Hepatocyte (in vitro differentiated cells): ENCODE results near the gene UTS2B. TPM values are rescaled to one million over a fixed set of nuclear protein-coding genes. Genes with fewer than 3 reads are reported as not detected.

Experiments
- DNase-seq: peaks from one replicate; pipeline ENCODE4 v3.0.0-alpha.2; 2016; ENCODE audit warnings: low spot score
- H2AFZ ChIP-seq: fragments of 200-600 bp; sonication (generic); 2 replicates; pipeline ENCODE4 v1.6.0; 2016; ENCODE audit warnings: antibody characterized with exemption, mild to moderate bottlenecking
- H3K27ac ChIP-seq: fragments of 200-600 bp; sonication (generic); 2 replicates; pipeline ENCODE4 v1.5.1; 2016; ENCODE audit warnings: mild to moderate bottlenecking
- H3K27me3 ChIP-seq: fragments of 200-600 bp; sonication (generic); 2 replicates; pipeline ENCODE4 v1.6.1; 2016
- H3K36me3 ChIP-seq: fragments of 200-600 bp; sonication (generic); replicated peaks from 2 replicates; pipeline ENCODE4 v1.5.1; 2016; ENCODE audit warnings: low read depth; ENCODE audit not compliant: insufficient read depth
- H3K4me1 ChIP-seq: fragments of 200-600 bp; sonication (generic); 2 replicates; pipeline ENCODE4 v1.5.1; 2016; ENCODE audit warnings: mild to moderate bottlenecking, moderate library complexity; ENCODE audit not compliant: insufficient read depth
- H3K4me2 ChIP-seq: fragments of 200-600 bp; sonication (generic); 2 replicates; pipeline ENCODE4 v1.6.0; 2016
- H3K4me3 ChIP-seq: fragments of 200-600 bp; sonication (generic); 2 replicates; pipeline ENCODE4 v1.5.1; 2016; ENCODE audit warnings: mild to moderate bottlenecking
- H3K79me2 ChIP-seq: fragments of 200-600 bp; sonication (generic); 2 replicates; pipeline ENCODE4 v1.6.0; 2017; ENCODE audit warnings: mild to moderate bottlenecking
- H3K9me2 ChIP-seq: fragments of 200-600 bp; sonication (generic); replicated peaks from 2 replicates; pipeline ENCODE4 v1.6.0; 2017; ENCODE audit warnings: mild to moderate bottlenecking; ENCODE audit not compliant: insufficient read depth
- H3K9me3 ChIP-seq: fragments of 200-600 bp; sonication (generic); 2 replicates; pipeline ENCODE4 v1.5.1; 2016; ENCODE audit warnings: low read depth, mild to moderate bottlenecking
- H4K20me1 ChIP-seq: fragments of 200-600 bp; sonication (generic); 2 replicates; pipeline ENCODE4 v1.6.0; 2016; ENCODE audit warnings: mild to moderate bottlenecking; ENCODE audit not compliant: insufficient read depth, poor library complexity, severe bottlenecking
- CTCF ChIP-seq: fragments of 200-600 bp; sonication (generic); IDR thresholded peaks from 2 replicates; pipeline ENCODE4 v1.5.1; 2016; ENCODE audit warnings: antibody characterized with exemption, mild to moderate bottlenecking; ENCODE audit not compliant: poor library complexity
- EZH2 ChIP-seq: fragments of 200-600 bp; sonication (generic); IDR thresholded peaks from 2 replicates; pipeline ENCODE4 v1.6.1; 2016; ENCODE audit warnings: antibody characterized with exemption, mild to moderate bottlenecking, borderline replicate concordance
- EZH2phosphoT487 ChIP-seq: fragments of 200-600 bp; sonication (generic); IDR thresholded peaks from one replicate; pipeline ENCODE4 v1.6.1; 2018; ENCODE audit warnings: antibody characterized with exemption, mild to moderate bottlenecking, low read depth, moderate library complexity; ENCODE audit not compliant: unreplicated experiment, severe bottlenecking
- WGBS: methylation state at CpG from one replicate; pipeline ENCODE4 v1.1.6; 2016; ENCODE audit warnings: low lambda C conversion rate; ENCODE audit errors: missing lambda C conversion rate; 5-methylcytosine and 5-hydroxymethylcytosine counted together
- polyA plus RNA-seq: library from polyadenylated mRNA; unstranded; fragments of >200 nt; fragmentation: Nextera tagmentation; extraction: Ambion mirVana; gene quantifications from 2 replicates; pipeline ENCODE4 v1.2.1, GENCODE V29; 2016
- total RNA-seq: library from RNA; depleted of rRNA; stranded (reverse); fragments of >200 nt; gene quantifications from 2 replicates; pipeline ENCODE4 v1.2.3, GENCODE V29; 2014

Gene UTS2B
- total and polyA plus RNA-seq, 2 experiments from 2014 or later, result 0.07 to 0.19 TPM

GRCh38 chr3:191238321-191238817 is 92.0 kb downstream of the UTS2B start:
- no peak for TF ChIP-seq EZH2phosphoT487
- TF ChIP-seq EZH2, result no peak
- no peak for TF ChIP-seq CTCF
- Histone ChIP-seq H3K79me2 (no peaks in the 10 kb centered on the region), H3K27ac (no peak overlapping the region), H3K9me2 (no peaks in the 10 kb centered on the region), H3K4me3 (no peak overlapping the region), H3K36me3 (no peaks in the 10 kb centered on the region), H2AFZ (peak overlapping the region; percentile 21), H3K9me3 (no peaks in the 10 kb centered on the region), H4K20me1 (no peaks in the 10 kb centered on the region), H3K4me2 (peak overlapping the region; percentile 59), H3K27me3 (no peaks in the 10 kb centered on the region), H3K4me1 (peaks cover 7% of the 10 kb centered on the region)
- WGBS, result 28% methylated on average over 4 of the region's 4 CpGs
- DNase-seq, result no peak

- DNase-seq, result no peak
- no peaks in the 10 kb centered on the region for H3K9me2 ChIP-seq
- H3K9me3 ChIP-seq, result no peaks in the 10 kb centered on the region
- peaks cover 7% of the 10 kb centered on the region for H3K4me1 ChIP-seq
- no peak for TF ChIP-seq CTCF
- no peak for TF ChIP-seq EZH2phosphoT487
- TF ChIP-seq EZH2, result no peak
- H3K27ac ChIP-seq, result no peak overlapping the region
- no peaks in the 10 kb centered on the region for H4K20me1 ChIP-seq
- H3K36me3 ChIP-seq, result no peaks in the 10 kb centered on the region
- no peak overlapping the region for H2AFZ ChIP-seq
- H3K27me3 ChIP-seq, result no peaks in the 10 kb centered on the region
- no peaks in the 10 kb centered on the region for H3K79me2 ChIP-seq
- H3K4me3 ChIP-seq, result no peak overlapping the region
- H3K4me2 ChIP-seq, result no peak overlapping the region
- WGBS, result 79% methylated on average over 5 of the region's 5 CpGs
Observed at GRCh38 chr3:191237047-191237882, 93.1 kb downstream of the UTS2B start.

DNA sequence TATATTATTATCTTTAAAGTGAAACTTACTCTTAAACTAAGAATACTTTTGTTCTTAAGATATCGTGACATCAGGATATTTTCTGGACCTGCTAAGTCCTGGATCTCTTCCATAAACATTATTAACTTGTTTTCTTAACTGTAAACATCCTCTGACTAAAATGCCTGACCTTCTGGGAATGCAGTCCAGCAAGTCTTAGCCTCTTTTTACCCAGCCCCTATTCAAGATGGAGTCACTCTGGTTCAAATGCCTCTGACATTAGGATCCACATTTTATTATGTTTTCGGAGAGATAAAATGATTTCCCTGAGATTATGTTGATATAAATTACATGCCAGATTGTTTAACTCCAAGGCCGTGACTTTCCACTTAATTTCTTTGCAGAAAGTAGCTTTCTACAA is 93.7 kb downstream of the UTS2B start:
- Histone ChIP-seq H2AFZ (no peak overlapping the region), H3K4me1 (peaks cover 7% of the 10 kb centered on the region), H3K9me3 (no peaks in the 10 kb centered on the region), H3K4me3 (no peak overlapping the region), H3K36me3 (no peaks in the 10 kb centered on the region), H3K27ac (no peak overlapping the region), H3K9me2 (no peaks in the 10 kb centered on the region), H3K27me3 (no peaks in the 10 kb centered on the region), H3K4me2 (no peak overlapping the region), H4K20me1 (no peaks in the 10 kb centered on the region), H3K79me2 (no peaks in the 10 kb centered on the region)
- DNase-seq, result no peak
- TF ChIP-seq EZH2, result no peak
- TF ChIP-seq CTCF, result no peak
- no peak for TF ChIP-seq EZH2phosphoT487
- 83% methylated on average over 3 of the region's 3 CpGs for WGBS
